ENCODE results near the gene RPP25L.
"Not testable (repeated sequence)": the region's sequence is repeated elsewhere in the genome, so short reads cannot be mapped to it uniquely, and the experiment has no call there.

Gene RPP25L, protein sequence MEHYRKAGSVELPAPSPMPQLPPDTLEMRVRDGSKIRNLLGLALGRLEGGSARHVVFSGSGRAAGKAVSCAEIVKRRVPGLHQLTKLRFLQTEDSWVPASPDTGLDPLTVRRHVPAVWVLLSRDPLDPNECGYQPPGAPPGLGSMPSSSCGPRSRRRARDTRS

DNA sequence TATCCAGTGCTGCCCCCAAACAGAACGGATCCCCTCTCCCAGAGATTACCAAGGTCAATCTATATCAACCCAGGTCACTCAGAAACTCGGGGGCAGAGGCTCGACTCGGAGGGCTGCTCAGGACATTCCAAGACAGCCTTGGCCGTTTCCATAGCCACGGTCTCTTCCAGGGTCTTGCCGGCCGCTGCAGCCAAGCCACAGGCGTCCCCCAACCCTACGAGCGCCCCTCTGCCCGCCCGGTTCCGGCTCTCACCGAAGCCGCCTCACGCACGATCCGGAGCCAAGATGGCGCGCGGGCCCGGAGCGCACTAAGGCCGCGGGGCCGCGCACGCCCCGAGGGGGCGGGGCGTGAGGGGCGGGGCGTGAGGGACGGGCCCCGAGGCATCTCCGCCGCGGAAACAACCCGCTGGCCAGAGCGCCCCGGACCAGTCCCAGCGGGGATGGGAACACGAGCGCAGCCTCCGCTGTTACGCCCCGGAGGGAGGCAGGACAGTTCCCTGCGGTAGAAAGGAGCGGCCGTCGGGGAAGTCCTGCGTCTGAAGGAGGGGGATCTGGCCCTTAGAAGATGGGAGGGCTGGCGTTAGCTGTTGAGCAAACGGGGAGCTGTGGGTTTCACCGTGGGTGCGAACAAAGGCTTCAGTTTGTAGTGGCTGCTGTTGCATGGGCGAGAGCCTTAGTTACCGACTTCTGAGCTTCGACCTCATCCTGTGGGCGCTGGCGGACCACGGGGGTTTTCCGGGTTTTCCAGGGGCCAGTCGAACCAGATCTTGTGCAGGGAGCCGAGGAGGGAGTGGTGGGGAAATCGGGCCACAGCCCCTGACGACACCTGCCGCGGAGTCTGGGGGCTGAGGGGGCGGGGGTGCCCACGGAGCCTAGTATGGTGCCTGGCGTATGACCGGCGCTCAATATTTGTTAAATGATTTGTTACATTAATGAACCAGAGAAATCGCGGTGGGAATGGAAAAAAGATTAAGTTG, at the start of gene RPP25L:
RPP25L (minus strand) TSS at position 287 of the 977 bp plus-strand sequence. CDS start 801 bp downstream, outside the sequence.
- peak; percentile 90 for DNase-seq

DNA sequence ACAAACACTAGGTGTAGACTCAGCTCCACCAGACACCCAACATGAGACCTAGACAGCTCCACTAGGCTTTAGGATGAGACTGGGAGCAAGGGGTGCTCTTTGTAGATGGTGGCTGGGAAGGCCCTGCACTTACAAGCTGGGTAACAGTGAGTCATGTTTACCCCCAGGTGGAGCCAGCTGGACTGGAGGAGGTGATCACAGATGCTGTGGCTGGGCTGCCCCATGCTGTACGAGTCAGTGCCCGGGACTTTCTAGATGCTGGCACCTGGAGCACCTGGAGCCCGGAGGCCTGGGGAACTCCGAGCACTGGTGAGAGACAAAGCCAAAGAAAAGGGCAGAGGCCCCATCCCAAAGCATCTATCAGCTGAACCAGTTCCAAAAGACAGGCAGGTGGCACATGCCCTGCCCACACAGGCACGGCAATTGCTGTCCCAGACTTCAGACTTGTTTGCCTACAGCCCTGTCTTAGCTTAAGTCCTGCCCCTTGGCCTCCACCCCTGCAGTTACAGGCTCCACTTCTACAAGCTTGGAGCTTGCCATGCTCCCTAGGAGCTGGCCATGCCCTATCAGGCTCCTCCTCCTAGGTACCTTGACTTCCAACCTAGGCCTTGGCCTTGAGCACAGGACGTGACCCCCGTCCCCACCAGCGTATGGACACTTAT, 47.8 kb upstream of the RPP25L start:
- no peak for DNase-seq

DNA sequence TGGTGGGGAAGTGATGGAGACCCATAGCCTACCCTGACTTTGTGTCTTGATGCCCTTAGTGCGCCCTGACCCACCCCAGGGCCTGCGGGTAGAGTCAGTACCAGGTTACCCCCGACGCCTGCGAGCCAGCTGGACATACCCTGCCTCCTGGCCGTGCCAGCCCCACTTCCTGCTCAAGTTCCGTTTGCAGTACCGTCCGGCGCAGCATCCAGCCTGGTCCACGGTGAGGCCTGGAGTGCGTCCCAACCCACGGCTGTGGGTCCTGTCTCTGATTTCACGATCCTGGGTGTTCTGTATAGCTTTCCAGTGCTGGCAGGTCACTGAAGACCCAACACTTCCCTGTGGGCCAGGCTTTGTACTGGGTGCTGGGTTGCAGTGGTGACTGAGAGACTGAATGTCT, 46.6 kb upstream of the RPP25L start:
- no peak for DNase-seq

DNA sequence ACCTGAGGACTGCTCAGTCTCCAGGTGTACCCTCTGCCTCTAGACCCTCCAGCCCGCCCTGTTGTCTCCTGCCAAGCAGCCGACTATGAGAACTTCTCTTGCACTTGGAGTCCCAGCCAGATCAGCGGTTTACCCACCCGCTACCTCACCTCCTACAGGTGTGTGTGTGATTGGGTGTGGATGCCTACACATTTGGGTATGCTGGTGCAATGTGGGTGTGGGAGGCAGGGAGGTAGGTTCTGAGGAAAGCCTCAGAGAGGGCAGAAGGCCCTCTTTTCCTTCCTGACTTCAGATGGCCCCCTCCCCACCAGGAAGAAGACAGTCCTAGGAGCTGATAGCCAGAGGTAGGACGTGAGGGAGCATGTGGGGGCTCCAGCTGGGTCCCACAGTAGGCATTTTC, 45.1 kb upstream of the RPP25L start:
- DNase-seq: no peak

DNA sequence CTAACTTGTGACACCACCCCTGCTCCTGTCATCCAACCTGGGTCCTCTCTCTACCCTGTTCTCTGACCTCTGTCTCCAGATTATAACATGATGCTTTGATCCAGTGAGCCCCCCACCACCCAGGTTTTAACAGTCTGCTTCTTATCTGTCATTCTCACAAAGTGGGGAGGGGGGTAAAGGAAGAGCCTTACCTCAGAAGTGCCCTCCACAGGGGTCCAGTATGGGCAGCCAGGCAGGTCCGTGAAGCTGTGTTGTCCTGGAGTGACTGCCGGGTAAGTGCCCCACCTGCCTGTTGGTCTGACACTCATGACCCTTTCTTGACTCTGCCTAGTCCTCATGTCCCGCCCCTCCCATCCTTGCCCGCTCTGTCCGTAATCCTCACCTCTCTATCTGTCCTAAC, 43.5 kb upstream of the RPP25L start:
- no peak for DNase-seq

DNA sequence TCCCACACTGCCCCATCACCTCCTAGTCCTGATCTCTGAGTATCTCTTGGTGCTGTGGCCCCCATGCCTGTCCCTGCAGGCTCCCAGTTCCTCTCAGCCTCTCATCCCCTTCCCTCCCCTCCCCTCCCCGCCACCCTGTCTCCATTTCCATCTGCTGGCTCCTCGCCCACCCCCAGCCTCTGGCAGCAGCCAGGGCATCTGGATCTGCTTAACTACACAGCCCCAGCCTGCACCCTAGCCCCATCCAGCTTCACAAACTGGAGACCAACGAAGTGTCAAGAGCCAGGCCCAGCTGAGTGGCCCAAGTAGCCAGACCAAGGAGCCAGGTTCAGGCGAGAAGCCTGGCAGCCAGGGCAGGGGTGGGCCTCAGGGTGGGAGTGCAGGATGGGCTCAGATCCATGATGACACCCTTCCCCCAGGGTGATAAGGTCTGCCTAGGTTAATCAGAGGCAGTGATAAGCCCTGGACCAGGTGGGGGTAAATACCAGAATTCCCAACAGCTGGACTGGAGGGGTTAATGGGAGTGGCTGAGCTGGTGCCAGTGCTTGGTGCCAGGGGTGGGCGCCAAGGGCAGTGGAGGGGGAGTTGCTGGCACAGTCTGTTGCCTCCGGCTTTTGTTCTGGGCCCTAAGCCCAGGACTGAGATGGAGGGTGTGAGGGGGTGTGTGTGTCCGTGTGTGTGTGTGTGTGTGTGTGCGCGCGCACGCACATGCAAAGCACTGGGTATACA, 42.6 kb upstream of the RPP25L start:
- DNase-seq: no peak

DNA sequence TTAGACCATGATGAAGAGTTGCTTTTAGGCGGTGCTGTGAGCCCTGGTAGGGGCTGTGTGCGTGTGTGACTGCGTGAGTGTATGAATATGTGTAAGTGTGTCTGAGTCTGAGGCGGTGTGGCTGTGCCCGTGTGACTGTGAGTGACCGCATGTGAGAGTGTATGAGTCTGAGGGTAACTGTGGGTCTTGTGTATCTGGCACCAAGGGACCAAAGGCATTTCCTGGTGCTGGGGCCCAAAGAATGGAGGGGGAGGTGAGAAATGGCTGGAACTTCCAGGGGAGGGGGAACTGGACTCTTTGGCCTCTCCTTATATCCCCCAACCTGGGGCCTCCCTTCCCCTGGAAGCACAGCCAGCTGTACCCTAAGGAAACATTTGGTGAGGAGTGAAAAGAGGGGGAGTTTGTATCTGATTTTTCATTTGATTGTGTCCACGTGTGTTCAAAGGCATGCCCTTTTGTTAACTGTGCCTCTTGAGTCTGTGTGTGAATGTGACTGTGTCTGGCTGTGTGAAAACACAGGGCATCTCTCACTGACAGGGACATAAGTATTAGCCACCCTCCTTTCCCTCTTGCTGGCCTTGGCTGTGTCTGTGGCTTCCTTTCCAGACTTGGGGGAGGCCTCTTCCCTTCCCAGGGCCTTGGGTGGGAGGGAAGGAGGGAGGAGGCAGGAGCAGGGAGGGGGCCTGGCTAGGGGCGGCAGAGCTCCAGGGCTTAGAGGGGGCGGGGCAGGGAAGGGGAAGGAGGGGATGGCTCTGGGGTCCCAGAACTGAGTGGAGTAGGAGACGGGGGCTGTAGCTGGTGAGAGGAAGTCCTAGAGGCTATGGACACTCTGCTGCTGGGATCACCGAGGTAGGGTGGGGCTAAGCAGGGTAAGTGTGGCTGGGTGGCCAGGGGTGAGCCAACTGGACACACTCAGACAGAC, 41.5 kb upstream of the RPP25L start:
- DNase-seq: no peak

DNA sequence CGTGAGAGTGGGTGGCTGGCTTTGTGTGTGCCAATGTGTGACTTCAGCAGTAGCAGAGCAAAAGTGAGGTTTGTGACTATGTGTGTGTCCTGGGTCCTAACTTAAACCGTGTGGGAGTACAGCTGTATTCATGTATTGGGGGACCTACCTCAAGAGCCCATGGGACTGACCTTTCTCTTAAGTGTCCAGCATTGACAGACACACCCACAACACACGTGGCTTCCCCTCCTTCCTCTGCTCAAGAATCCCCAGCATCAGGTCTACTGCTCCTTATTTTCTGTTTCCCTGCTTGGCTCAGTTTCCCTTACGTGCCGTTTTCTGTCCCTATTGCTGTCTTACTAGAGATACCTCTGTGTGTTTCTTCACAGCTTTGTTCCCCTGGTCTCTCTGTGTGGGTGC, 40.7 kb upstream of the RPP25L start:
- DNase-seq: no peak

DNA sequence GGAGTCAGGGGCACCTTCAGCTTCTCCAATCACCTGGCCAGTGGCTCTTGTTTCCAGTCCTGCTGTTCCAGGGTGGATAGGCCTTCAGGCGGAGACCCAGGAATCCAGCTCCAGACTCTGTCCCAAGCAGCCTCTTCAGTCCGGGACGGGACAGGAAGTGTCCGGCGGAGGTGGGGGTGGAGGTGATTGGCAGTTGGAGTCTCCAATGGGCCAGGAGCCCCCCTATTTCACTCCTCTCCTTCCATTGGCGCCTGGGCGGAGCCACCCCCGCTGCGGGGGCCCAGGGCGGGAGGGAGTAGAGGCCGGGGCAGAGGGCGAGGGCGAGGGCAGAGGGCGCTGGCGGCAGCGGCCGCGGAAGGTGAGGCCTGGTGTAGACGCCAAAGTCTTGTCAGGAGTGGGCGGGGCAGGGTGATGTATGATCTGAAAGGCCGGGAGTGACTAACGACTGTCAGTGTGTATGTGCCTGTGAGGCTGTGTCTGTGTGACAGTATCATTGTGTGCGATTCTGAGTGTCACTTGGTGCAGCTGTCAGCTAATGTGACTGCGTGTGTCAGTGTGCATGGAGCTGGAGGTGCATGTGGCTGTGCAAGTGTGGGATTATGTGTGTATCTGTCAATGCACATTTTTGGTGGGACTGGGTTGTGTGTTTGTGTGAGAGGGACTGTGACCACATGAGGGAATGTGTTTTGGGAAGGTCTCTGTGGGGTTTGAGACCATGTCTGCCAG, 40.1 kb upstream of the RPP25L start, which contains the start of gene IL11RA:
IL11RA (plus strand) TSS at position 310 of the 726 bp plus-strand sequence. CDS start 3,033 bp downstream, outside the sequence.
- DNase-seq: peak; percentile 73

DNA sequence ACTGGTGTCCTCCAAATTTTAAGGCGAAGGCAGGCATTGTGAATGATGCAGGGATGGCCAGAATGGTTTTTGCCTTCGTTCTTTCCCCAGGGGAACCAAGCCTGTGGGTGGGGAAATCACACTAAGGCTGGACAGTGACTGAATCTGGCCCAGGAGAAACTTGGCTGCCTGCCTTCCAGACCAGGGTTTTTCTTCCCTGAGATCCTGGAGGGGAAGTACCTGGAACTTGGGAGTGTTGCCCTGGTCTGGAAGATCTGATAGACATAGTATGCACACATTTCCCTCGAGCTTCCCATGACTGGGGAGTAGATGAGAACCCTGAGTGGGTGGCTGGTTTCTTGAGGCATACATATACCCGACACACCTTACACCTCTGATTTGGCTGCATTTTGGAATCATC, 39.4 kb upstream of the RPP25L start:
- no peak for DNase-seq

DNA sequence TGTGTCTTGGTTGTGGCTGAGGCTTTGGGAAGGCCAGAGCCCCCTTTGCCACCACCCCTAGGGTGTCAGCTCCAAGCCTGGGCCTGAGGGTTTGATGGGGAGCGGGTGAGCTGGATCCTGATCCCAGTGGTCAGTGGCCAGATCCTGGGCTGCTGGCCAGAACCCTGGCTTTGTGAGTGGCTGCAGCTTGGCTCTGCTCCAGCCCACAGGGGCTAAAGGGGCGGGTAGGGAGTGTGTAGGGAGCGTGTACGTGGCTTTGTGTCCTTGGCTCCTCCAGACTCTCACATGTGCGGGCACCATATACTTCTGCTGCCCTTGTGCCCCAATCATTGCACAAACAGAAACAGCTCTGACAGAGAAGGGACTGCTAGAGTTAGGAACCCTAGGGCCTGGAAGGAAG, 38.9 kb upstream of the RPP25L start:
- no peak for DNase-seq

DNA sequence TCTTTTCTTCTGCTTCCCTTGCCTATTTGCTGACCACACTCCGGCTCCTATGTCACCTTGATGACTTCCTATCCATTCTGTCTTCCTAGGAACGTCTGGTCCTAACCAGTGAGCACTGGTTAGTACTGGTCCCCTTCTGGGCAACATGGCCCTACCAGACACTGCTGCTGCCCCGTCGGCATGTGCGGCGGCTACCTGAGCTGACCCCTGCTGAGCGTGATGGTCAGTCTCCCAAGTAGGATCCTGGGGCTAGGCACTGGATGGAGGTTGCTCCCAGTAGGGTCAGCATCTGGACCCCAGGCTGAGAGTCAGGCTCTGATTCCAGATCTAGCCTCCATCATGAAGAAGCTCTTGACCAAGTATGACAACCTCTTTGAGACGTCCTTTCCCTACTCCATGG, 36.8 kb upstream of the RPP25L start:
- no peak for DNase-seq

DNA sequence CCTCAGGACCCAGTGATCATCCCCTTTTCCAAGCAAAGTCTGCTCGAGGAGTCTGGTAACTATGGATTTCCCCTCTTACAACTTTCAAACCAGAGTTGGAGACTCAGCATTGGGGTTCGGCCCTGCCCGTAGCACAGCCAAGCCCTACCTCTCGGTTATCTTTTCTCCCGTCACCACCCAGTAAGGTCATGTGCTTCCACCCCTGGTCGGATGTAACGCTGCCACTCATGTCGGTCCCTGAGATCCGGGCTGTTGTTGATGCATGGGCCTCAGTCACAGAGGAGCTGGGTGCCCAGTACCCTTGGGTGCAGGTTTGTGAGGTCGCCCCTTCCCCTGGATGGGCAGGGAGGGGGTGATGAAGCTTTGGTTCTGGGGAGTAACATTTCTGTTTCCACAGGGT, 35.8 kb upstream of the RPP25L start:
- peak; percentile 29 for DNase-seq

DNA sequence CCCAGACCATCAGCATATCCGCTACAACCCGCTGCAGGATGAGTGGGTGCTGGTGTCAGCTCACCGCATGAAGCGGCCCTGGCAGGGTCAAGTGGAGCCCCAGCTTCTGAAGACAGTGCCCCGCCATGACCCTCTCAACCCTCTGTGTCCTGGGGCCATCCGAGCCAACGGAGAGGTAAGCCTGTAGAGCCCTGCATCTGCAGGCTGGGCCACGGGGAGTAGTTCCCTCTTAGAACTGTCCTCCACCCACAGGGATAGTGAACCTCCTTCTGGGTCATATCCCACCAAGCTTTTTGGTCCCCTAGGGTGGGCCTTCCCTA, 35.1 kb upstream of the RPP25L start:
- DNase-seq: no peak

DNA sequence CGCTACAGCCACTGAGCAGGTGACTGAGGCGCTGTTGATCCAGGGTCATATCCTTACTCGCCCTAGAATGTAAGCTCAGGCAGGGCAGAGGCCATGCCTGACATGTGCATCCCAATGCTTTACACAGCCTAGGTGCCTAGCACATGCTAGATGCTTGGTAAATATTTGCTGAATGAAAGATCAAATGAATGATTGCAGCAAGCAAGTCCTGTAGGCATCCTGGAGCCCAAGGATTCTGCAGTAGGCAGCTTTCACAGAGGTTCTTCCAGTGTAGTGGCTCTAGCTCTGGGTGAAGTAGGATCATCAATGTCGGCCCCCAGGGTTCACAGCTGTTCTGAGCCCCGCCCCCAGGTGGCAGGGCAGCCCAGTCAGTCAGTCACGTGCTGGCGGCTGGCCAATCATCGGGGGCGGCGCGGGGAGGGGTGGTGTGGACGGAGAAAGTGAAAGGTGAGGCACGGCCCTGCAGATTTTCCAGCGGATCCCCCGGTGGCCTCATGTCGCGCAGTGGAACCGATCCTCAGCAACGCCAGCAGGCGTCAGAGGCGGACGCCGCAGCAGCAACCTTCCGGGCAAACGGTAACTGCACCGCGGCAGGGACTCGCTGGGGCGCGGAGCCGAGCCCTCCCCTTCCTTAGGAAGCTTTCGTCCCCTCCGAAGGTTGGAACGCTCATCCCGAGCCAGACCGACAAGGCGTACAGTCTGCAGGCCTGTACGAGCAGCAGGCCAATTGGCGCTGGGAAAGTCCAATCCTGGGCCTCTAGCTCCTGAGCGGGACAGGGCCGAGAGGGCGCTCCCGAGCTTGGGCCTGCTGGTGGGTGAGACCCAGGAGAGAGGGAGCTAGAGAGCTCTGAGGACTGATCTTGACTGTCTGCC, 34.5 kb upstream of the RPP25L start, which contains the start of gene GALT:
GALT (plus strand) TSS at position 465 of the 873 bp plus-strand sequence; CDS start at position 495, 30 bp downstream.
- DNase-seq: peak; percentile 99

DNA sequence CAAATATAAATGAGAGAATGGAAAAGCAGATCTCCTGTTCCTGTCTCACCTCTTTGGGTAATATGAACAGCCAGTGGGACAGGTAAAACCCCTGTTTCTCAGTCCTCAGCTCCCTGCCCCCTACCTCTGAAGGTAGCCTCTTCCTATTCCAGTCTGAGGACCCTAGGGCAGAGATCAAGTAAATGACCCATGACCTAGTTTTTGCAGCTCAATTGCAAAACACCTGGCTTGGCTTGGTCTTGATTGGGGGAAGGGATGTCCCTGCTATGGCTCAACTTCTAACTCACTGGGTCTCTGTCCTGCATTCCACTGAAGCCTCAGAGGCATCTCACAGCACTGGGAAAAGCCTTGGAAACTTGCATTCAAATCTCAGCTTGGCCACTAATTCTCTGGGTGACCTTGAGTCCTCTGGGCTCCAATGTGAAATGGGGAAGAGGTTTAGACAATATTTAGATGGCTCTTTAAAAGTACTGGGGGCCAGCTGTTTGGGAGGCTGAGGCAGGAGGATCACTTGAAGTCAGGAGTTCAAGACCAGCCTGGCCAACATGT, 32.9 kb upstream of the RPP25L start:
- DNase-seq: no peak

DNA sequence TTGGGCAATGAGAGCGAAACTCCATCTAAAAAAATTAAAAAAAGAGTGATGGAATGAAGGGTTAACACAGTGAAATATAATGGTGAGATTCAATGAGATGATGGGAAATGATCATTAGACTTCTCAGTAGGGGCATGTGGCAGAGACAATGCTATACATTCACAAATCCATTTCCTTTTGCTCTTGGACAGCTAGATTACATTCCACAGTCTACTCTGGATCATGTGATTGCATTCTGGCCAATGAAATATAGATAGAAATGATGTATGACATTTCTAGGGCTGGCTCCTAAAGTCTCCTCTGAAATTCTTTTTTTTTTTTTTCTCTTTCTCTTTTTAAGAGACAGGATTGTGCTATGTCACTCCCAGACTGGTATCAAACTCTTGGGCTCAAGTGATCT, 30.8 kb upstream of the RPP25L start:
- no peak for DNase-seq

DNA sequence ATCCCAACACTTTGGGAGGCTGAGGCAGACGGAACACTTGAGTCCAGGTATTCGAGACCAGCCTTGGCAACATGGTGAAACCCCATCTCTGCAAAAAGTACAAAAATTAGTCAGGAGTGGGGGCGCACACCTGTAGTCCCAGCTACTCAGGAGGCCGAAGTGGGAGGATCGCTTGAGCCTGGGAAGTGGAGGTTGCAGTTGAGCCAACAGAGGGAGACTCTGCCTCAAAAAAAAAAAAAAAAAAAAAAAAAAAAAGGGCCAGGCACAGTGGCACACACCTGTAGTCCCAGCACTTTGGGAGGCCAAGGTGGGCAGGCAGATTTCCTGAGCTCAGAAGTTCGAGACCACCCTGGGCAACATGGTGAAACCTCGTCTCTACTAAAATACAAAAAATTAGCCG, 27.4 kb upstream of the RPP25L start:
- DNase-seq: not testable (repeated sequence)

DNA sequence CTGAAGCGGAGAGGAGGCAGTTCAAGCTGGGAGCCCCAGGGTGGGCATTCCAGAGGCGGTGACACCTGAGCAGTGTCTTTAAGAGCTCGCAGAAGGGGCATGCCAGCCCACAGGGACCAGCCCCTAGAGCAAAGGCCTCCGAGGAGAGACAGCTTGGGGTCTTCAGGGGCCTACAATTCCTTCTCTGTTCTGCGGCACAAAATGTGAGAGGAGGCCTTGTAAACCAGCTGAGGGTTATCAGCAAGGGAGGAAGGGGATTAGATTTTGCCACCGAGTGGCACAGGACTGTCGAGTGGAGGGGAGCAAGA, 26.2 kb upstream of the RPP25L start:
- no peak for DNase-seq
